Osteocyte (in vitro differentiated cells): ENCODE data around the gene SPATS1. TPM values are rescaled to one million over a fixed set of nuclear protein-coding genes. Genes with fewer than 3 reads are reported as not detected.

Source experiments
- DNase-seq: peaks from one replicate; pipeline ENCODE4 v3.0.0; 2021; ENCODE audit warnings: mixed read lengths; ENCODE audit not compliant: unreplicated experiment; ENCODE audit errors: extremely low spot score
- H3K27ac Mint-ChIP-seq: one replicate; pipeline ENCODE4 v1.8.0; 2021; ENCODE audit warnings: mild to moderate bottlenecking, mixed read lengths; ENCODE audit not compliant: unreplicated experiment
- H3K27me3 Mint-ChIP-seq: one replicate; pipeline ENCODE4 v1.8.0; 2021; ENCODE audit warnings: mixed read lengths; ENCODE audit not compliant: unreplicated experiment
- H3K36me3 Mint-ChIP-seq: one replicate; pipeline ENCODE4 v1.8.0; 2021; ENCODE audit warnings: mixed read lengths; ENCODE audit not compliant: unreplicated experiment
- H3K4me1 Mint-ChIP-seq: one replicate; pipeline ENCODE4 v1.8.0; 2021; ENCODE audit warnings: mixed read lengths; ENCODE audit not compliant: unreplicated experiment
- H3K4me3 Mint-ChIP-seq: one replicate; pipeline ENCODE4 v1.8.0; 2021; ENCODE audit warnings: mild to moderate bottlenecking, moderate library complexity, mixed read lengths; ENCODE audit not compliant: unreplicated experiment
- H3K9me3 Mint-ChIP-seq: one replicate; pipeline ENCODE4 v1.8.0; 2021; ENCODE audit warnings: mixed read lengths; ENCODE audit not compliant: unreplicated experiment
- CTCF ChIP-seq: fragments of 200-600 bp; sonication (generic); IDR thresholded peaks from 2 replicates; pipeline ENCODE4 v1.5.0; 2021; ENCODE audit warnings: antibody characterized with exemption, mild to moderate bottlenecking, moderate library complexity
- total RNA-seq: library from RNA; stranded (reverse); gene quantifications from 2 replicates; pipeline ENCODE4 v1.2.1, GENCODE V29; 2021

Gene SPATS1
- total RNA-seq, 1 donor from 2014 or later, result not detected

DNA sequence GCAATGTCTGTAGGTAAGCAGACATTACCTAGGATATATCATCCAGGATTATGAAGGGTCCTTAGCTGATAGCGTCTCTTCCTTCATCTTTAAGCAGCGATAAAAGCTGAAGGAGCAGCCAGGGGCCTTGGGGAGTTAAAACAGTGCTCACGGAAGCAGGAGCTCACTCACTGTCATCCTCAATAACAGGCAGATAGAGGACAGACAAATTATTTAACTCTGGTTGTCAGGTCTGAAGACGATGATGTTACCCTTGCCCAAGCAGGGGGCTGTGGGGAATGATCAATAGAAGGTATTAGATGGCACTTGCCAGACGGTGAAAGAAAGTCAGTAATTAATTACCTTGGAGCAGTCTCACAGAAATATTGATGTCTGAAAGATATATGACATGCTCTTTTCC is 12.6 kb upstream of the SPATS1 start:
- Mint-ChIP-seq H3K4me1 (no peaks in the 10 kb centered on the region), H3K27ac (no peak overlapping the region), H3K4me3 (no peak overlapping the region), H3K9me3 (no peaks in the 10 kb centered on the region), H3K36me3 (no peaks in the 10 kb centered on the region), H3K27me3 (peaks cover 62% of the 10 kb centered on the region)
- DNase-seq, result no peak
- no peak for TF ChIP-seq CTCF

- TF ChIP-seq CTCF, result no peak
- DNase-seq, result no peak
- H3K27ac Mint-ChIP-seq, result no peak overlapping the region
Observed at GRCh38 chr6:44332585-44332984, 9.9 kb upstream of the SPATS1 start.

GRCh38 chr6:44333273-44333919 is 9.1 kb upstream of the SPATS1 start:
- Mint-ChIP-seq H3K4me3 (no peak overlapping the region), H3K4me1 (no peaks in the 10 kb centered on the region), H3K36me3 (no peaks in the 10 kb centered on the region), H3K27ac (no peak overlapping the region), H3K9me3 (no peaks in the 10 kb centered on the region), H3K27me3 (peaks cover 66% of the 10 kb centered on the region)
- TF ChIP-seq CTCF, result no peak
- DNase-seq, result no peak

More at GRCh38 chr6:44332585-44332984, 9.9 kb upstream of the SPATS1 start:
- Mint-ChIP-seq H3K36me3 (no peaks in the 10 kb centered on the region), H3K4me1 (no peaks in the 10 kb centered on the region), H3K9me3 (no peaks in the 10 kb centered on the region), H3K4me3 (no peak overlapping the region), H3K27me3 (peaks cover 75% of the 10 kb centered on the region)

- no peak for TF ChIP-seq CTCF
- H3K9me3 Mint-ChIP-seq, result no peaks in the 10 kb centered on the region
- no peak overlapping the region for H3K27ac Mint-ChIP-seq
- H3K4me3 Mint-ChIP-seq, result no peak overlapping the region
- no peaks in the 10 kb centered on the region for H3K36me3 Mint-ChIP-seq
- DNase-seq, result no peak
- peaks cover 61% of the 10 kb centered on the region for H3K27me3 Mint-ChIP-seq
- H3K4me1 Mint-ChIP-seq, result peaks cover 4% of the 10 kb centered on the region
Observed at GRCh38 chr6:44333942-44334341, 8.5 kb upstream of the SPATS1 start.

DNA sequence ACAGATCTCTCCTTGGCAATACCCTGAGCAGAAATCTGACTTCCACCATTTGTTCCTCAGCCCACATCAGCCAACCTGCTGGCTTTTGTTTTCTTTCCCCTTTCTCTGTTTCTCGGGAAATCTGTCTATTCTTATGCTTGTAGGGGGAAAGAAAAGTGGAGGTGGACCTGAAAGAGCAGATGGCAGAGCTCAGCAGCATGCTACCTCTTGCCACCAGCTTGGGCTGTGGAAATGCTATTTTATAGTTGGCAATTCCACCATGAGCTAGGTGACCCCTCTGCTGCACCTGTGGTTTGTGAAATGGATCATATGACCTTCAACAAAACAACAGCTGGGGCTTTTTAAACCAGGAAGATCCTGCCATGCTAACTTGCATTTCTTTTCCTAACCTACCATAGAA is 6.8 kb upstream of the SPATS1 start:
- DNase-seq, result no peak
- no peak overlapping the region for H3K4me3 Mint-ChIP-seq

More for the DNA sequence above, 6.8 kb upstream of the SPATS1 start:
- peaks cover 44% of the 10 kb centered on the region for H3K27me3 Mint-ChIP-seq
- H3K4me1 Mint-ChIP-seq, result peaks cover 5% of the 10 kb centered on the region
- no peaks in the 10 kb centered on the region for H3K36me3 Mint-ChIP-seq
- no peak overlapping the region for H3K27ac Mint-ChIP-seq
- no peaks in the 10 kb centered on the region for H3K9me3 Mint-ChIP-seq
- TF ChIP-seq CTCF, result no peak
